HS-27A (cell line): Measurements from ENCODE around the gene NUDT14.

Source experiments
- DNase-seq: peaks from one replicate; pipeline ENCODE4 v3.0.0-alpha.2; 2012; ENCODE audit warnings: low read depth, missing footprints

Gene NUDT14

DNA sequence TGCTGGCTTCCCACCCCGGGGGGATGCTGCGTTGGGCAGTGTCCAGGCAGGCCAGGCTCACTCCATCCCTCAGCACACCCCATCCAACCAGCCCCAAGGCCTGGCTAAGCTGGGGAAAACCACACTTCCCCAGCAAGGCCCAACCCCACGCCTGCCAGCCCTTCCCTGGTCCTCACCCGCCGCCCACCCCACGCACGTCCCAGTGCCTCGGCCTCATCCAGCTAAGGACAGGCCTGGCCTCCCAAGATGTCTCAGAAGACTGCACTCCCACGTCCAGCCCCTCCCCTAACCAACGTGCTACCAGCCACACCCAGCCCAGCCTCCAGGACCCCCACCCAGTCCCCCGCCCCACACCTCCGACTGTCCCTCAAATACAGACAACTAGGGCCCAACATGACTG lies 22.3 kb downstream of the NUDT14 start:
- no peak for DNase-seq

DNA sequence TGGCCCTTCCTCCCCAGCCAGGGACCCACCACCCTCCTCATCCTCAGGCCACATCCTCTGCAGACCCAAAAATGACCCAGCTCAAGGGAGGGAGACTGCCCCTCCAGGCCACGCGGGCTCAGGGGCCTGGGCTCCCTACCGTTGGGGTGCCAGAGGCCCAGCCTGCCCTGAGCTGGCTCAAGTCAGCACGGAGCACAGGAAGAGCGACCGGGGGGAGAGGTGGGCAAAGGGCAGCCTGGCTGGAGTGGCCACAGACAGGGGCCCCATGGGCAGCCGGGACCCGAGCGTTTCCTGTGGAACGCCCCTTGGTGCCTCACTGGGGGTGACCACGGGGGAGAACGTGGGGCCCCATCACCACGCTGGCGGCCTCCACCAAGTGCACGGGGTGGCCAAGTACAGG lies 23.2 kb downstream of the NUDT14 start:
- DNase-seq, result no peak

DNA sequence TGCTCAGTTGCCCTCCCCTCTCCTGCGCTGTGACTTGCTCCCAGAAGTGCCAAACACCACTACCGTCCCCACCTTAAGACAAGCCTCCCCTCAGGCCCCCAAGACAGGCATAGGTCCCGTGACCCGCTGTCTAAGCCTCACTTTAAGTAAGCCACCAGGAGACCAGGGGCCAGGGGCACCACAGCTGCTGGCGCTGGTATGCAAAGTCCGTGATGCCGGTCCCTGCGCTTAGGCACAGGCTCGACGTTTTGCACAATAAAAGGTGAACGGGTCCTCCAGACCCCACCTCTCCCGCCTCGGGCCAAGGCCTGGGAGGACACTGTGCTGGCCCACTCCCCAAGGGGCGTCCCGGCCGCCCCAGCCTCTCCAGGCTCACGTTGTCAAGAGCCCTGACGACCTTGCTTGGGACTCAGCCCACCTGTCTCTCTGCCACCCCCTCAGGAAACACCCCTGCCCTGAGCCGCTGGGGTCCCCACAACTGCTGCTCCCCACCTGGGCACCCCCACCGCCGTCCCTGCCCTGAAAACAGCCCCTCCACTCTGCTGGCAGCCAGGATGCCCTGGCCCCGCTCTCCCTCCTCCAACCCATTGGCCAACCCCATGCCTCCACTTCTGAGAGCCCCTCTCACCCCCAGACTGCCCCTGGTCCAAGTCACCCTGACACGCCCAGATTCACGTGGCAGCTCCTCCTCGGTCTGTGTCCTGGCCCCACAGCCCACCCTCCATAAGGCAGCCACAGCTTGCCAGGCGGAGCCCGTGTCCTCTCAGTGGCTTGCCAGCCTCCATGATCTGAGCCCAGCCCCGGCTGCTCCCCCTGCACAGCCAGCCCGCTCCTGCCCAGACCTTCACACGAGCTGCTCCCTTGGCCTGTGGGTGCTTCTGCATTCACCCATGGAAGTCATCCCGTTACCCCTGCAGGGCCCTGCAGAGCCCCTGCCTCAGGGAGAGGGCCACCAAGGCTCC lies 24.4 kb downstream of the NUDT14 start:
- DNase-seq, result no peak

DNA sequence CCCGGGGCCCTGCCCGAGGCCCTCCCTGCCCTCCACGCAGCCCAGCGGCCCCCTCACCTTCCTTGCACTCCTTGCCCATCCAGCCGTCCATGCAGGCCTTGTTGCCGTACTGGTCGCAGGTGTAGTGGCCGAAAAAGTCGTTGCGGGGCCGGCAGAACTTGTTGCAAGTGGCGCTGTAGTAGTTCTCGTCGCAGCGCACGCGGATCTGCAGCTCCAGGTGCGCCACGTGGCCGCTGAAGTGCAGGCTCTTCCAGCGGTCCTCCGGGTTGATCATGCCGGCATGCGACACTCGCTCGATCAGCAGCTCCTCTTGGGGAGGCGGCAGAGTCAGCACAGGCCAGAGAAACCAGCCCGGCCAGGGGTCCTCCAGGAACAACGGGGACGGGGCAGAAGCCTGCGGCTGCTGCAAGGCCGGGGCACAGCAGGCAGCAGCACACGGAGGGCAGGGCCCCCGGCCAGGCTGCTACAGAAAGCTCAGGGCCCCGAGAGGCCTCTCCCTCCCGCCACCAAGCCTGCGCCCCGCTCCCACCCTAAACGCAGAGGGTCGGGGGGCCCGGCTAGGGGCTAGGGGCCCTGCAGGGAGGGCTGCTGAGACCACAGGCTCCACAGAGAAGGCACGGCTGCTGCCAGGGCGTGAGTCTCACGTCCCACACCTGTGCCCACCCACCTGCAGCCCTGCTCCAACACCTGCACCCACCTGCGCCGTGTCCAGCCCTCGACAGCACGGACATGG lies 25.3 kb downstream of the NUDT14 start:
- DNase-seq, result no peak

DNA sequence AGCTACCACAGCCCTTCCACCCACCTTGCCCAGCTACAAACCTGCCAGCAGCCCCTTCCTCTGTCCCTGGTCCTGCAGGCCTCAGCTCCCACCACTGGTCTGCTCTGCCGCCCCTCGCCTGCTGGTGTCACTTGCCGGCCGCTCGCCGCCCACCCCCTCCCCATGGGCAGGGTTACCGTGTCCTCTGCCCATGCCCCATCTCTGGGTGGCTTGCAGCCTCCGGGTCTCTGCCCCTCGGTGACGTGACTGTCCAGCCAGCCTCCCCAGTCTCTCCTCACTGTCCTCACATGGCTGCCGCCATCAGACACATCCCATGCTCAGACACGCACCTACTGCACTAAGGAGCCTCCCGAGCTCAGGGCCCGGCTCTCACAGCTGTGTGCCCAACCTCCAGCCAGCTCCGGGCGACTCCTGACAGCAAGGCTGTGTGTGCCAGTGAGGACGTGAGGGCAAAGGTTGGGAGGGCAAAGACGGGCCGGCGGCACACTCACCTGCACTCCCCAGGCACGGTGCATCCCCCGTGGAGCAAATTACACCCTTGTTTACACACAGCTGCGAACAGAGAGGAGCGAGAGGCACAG lies 26.0 kb downstream of the NUDT14 start:
- no peak for DNase-seq

DNA sequence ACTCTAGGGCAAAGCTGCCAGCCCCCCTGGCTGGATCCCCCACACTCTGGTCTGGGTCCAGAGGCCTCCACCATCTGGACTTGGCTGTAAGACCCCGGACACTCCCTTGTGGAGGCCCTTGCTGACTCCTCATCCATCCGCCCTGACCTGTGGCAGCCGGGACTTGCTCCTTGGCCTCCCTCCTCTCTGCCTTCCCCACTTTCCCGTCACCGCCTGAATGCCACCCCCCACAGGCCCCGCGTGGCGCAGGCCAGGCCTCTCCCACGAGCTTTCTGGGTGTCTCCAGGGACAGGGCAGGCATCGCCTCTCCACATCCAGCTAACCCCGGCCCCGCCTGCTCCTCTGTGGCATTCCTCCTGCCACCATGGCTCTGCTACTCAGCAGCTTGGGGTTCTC lies 26.6 kb downstream of the NUDT14 start:
- no peak for DNase-seq

DNA sequence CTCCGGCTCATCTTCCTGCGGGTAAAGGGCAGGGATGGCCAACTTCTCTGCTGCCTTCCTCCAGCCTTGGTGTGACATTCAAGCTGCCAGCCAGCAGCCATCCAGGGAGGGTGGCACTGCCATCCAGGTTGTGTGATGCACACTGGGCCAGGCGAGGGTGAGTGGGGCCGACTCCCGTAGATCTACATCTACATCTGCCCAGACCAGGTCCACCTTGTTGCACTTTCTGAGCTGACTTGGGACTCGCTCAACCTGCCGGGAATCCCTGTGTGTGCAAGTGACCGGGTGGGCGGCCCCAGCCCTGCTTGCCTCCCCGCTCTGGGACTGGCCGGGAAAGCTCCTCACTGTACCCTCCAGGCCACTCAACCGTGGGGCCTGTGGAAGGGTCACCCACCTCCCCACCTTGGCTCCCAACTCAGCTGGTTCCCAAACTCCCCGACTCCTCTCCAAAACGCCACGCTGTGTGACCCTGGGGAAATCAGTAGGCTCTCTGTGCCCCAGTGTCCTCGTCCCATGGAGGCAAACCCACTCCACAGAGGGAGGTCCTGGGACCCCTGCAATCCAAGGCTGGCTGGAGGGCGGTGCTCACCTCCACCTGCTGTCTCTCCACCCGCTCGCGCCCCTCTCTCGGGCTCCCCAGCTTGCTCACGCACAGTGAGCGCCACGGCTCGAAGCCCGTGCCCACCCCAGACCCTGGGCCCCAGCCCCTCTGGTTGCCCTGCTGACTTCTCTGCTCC lies 27.2 kb downstream of the NUDT14 start:
- DNase-seq, result no peak

DNA sequence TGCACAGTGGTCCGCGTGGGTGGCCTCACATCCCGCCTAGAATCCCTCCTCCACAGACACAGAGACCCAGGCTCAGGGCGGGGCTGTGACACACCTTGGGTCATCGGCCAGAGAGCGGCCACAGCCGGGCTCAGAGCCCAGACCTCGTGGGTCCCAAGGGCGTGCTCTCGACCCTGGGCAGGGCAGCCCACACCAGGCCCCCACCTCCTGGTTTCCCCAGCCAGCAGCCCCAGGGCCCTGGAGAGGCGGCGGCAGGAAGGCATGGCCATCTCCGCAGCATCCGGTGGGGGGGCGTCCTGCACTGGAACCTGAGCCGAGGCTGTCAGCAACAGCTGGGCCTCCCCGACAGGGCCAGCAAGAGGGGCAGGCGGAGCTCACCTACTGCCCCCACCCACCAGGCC lies 27.8 kb downstream of the NUDT14 start:
- DNase-seq, result no peak

DNA sequence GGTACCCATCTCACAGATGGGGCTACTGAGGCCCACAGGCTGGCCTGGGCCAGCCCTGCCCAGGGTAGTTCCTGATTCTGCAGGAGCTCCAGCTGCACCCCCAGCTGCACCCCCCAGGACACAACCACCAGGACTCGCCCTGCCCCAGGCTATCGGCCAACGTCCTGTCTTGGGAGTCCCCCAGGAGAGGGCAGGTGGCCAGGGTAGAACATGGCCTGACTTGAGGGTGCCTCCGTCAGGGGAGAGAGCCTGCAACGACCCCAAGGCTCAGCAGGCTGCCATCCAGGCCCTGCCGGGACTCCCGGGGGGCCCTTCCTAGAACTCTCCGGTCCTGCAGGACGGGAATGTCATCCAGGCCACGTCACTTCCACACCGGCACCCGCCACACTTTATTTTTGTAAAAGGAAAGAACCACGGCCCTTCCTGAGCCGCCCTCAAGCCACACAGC lies 28.3 kb downstream of the NUDT14 start:
- DNase-seq, result no peak

DNA sequence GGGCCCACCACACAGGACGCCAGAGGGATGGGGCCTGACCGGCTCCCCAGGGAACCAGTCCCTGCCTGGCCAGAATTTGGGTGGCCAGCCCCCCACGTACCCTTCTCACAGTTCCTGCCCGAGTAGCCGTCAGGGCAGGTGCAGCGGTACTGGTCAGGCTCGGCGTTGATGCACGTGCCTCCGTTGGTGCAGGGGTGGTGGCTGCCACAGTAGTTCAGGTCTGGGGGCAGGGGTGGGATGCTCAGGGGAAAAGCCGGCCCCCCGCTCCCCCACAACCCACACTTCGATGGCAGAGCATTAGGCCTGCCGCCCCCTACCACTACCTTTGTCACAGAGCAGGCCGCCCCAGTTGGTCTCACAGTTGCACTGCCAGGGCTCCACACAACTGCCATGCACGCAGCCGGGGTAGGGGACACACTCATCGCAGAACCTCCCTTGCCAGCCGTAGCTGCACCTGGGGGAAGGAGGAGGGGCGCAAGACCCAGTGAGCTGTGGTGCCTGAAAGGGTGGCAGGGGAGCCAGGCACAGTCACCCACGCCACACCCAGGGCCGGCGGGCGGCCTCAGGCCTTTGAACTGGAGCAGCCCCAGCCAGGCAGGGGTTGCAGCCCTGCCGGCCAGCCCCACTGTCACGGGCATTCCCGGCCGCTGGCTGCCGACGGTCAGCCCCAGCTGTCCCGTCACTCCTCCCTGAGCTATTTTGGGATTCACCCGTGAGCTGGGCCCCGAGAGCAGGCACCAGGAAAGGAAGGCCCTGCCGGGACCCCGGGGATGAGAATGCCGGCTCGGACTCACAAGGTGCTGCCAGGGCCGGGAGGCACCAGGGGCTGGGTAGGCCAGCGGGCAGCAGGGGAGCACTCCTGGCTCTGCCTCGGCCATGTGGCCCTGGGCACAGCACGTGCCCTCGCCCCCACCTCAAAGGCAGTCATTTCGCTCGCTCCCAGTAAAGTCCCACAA lies 29.0 kb downstream of the NUDT14 start:
- DNase-seq, result no peak

DNA sequence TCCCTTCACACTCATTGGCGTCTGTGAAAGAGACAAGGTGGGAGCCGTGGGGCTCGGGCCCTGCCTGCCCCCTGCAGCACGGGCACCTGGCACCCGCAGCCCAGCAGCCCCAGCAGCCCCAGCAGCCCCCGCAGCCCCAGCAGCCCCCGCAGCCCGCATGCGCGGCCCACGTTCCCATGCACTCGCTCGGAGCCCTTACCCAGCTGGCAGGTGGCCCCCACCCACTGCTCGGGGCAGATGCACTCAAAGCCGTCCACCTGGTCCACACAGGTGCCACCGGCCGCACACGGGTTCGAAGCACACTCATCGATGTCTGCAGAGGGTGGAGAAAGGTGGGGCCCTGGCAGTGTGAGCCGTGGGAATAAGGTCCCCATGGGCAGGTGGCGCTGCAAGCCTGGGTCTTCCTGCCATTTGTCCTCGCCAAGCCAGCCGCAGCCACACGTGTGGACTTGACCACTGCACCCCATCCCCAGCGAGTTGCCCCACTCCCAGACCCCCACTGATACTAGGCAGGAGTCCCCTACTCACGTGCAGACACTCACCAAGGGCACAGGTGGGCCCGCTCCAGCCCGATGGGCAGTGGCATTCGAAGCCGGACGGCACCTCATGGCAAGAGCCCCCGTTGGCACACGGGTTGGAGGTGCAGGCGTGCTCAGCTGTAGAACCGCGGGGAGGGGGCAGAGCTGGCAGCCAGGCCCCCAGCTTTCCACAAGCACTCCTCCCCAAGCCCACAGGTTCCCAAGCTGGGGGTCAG lies 29.9 kb downstream of the NUDT14 start:
- no peak for DNase-seq

DNA sequence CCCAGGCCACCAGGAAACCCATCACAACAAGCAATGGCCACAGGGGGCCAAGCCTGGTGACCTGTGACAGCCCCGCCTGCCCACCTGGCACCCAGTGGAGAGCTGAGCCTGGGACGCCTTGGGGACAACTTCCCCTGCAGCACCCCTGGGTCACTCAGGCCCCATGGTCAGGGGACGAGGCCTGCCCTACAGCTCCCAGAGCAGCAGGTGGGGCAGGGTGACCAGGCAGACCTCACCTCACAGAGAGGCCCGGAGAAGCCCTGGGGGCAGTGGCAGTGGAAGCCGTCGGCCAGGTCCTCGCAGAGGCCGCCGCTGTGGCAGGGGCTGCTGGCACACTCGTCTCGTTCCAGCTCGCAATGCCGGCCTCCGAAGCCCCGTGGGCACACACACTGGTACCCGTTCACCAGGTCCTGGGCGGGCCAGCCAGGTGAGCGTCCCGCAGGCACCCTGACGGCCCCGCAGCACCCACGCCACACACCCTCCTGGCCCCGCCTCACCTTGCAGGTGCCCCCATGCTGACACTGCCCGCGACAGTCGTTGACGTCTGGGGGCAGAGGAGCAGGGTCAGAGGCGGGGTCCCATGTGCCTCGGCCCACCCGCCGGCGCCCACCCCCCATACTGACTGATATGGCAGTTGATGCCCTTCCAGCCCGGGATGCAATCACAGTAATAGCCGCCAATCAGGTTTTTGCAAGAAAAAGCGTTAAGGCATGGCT lies 30.6 kb downstream of the NUDT14 start:
- no peak for DNase-seq

DNA sequence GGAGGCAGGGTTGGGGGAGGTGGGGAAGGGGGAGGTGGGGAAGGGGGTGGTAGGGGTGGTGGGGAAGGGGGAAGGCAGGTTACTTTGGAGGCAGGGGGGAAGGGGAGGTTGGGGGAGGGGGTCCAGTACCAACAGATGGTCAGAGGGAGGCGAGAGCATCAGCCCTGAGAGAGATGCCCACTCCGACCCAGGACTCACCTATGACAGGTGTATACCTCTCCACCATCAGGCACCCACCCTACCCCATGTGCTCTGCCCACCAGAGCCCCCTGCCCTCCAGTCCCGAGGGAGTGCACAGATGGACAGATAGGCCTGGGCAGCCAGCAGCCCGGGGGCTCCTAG lies 31.1 kb downstream of the NUDT14 start:
- DNase-seq, result no peak

DNA sequence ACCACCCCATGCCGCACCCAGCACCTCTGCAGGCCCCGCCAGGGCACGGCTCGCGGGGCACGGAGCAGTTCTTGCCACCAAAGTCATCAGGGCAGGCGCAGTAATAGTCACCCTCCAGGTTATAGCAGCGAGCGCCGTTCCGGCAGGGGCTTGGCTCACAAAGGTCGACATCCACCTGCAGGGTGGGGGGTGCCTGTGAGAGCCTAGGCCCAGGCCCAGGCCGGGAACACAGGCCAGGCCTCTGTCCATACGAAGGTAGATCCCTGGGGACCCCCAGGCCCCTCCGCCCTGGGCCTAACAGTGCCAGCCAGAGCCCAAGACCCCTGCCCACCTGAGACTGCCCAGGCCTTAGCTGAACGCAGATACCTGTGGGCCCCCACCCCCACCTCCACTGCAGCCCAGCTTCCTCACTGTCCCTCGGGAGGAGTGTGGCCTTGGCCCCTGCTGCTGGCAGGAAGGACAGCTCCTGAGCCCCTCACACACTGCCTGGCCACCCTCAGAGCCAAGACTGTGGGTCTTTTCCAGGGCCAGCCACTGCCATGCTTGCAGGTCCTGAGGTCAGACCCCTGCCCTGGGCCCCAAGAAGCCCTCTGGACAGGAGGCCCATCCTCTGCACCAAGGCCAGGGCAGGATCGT lies 31.8 kb downstream of the NUDT14 start:
- no peak for DNase-seq

DNA sequence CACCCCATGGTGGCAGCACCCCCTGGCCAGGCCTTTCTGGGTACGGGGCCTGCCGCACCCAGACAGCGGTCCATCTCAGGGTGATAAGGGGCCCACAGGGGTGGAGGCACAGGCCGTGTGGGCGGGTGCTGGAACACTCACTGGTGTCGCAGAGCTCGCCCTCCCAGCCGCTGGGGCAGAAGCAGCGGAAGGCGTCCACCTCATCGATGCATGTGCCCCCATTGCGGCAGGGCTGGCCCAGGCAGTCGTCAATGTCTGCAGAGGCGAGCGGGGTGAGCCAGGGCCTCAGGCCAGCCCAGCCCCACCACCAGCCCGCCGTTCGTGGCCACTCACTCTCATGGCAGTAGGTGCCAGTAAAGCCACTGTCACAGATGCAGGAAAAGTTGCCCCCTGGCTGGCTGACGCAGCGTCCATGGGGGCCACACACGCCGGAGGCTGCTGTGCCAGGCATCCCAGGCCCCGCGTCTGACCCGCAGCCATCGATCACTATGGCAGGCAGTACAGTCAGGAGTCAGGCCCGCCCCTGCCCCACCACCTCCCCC lies 32.4 kb downstream of the NUDT14 start:
- DNase-seq, result no peak

DNA sequence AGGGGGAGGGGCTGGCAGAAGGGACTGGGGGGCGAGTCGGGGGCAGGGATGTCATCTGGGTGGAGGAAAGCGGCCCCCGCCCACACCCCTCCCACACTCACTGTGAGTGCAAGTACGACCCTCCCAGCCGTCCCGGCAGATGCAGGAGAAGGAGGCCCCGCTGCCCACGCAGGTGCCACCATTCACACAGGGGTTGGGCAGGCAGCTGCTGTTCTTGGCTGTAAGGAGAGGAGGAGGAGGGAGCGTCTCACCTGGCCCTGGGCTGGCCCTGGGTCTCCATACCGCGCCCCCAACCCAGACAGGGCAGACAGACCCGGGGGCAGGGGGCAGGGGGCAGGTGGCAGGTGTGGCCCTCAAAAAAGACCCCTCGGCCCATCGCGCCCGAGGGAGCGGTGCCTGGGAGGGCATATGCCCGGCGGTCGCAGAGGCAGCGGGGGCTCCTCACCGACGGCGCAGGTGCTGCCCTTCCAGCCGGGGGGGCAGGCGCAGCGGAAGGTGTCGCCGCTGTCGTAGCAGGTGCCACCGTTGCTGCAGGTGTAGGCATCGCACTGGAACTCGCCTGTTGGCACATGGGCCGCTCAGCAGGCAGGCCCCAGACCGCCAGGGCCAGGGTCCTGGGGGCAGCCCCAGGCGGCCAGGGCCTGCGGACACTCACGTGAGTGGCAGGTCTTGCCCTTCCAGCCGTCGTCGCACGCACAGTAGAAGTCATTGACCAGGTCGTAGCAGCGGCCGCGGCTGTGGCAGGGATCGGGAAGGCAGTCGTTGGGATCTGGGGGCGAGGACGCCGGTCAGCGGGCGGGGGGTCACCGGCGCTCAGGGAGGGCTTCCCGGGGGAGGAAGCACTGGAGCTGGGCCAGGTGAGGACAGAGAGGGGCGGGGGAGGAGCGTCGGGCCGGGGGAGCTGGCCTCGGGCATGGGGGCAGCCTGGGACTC lies 33.2 kb downstream of the NUDT14 start:
- DNase-seq, result no peak

DNA sequence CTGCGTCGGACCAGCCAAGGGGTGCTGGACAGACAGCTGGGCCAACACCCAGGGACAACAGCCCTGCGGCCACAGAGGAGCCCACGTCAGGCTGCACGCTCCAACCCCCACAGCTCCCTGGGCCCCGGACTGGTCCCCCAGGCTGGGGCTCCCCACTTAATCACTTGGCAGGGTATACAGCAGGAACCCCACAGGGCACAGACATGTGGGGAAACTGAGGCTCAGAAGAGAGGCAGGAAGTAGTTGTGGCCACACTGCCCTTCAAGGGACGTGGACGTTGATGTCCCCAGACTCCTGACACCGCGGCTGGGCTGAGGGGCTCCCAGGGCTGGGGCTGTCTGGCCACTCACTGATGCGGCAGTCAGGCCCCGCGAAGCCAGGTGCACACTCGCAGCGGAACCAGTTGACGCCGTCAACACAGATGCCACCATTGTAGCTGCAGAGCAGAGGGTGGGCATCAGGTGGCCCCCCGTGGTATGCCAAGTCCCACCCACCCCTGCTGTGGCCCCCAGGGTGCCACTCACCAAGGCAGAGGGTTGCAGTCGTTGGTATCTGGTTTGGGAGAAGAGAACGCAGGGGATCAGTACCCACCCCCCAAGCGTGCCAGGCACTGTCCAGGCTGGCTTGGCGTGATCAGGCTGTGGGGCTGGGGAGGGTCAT lies 34.0 kb downstream of the NUDT14 start:
- DNase-seq, result no peak
